SW480 (cell line): ENCODE measurements around the gene NLGN2.

Experiments used
- DNase-seq: peaks from one replicate; pipeline ENCODE4 v3.0.0-alpha.2; 2016; ENCODE audit warnings: low spot score

Gene NLGN2

DNA sequence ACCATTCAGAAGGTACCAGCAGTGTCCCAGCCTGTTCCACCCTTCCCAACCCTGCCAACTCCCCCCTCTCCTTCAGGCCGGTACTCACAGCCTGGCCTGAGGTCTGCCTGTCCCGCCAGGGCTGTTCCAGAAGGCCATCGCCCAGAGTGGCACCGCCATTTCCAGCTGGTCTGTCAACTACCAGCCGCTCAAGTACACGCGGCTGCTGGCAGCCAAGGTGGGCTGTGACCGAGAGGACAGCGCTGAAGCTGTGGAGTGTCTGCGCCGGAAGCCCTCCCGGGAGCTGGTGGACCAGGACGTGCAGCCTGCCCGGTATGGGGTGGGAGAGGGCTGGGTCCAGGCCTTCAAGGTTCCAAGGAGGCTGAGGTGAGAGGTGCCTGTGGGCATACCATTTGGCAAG lies 7.2 kb downstream of the NLGN2 start:
- DNase-seq = no peak

DNA sequence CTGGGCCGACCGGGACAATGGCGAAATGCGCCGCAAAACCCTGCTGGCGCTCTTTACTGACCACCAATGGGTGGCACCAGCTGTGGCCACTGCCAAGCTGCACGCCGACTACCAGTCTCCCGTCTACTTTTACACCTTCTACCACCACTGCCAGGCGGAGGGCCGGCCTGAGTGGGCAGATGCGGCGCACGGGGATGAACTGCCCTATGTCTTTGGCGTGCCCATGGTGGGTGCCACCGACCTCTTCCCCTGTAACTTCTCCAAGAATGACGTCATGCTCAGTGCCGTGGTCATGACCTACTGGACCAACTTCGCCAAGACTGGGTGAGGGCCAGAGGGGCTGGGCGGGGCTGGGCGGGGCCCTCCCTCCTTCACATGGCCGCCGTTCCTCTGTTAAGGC lies 8.1 kb downstream of the NLGN2 start:
- no peak for DNase-seq

DNA sequence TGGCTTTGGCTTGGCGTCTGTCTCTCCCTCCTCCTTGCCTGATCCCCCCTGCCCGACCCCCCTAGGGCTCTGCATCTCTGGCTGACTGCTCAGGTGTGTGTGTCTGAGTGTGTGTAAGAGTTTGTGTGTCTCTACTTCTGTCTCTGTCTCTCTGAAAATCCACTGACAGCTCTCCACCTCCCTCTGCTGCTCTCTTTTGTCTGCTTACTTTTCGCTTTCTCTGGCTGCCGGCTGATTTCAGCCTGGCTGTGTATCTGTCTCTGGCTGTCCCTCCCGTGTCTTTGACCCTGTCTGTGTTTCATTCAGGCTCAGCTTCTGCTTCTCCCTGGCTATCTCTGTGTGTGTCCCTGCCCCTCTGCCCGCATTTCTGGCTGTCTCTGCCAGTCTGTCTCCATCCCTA lies 8.7 kb downstream of the NLGN2 start:
- DNase-seq = no peak

DNA sequence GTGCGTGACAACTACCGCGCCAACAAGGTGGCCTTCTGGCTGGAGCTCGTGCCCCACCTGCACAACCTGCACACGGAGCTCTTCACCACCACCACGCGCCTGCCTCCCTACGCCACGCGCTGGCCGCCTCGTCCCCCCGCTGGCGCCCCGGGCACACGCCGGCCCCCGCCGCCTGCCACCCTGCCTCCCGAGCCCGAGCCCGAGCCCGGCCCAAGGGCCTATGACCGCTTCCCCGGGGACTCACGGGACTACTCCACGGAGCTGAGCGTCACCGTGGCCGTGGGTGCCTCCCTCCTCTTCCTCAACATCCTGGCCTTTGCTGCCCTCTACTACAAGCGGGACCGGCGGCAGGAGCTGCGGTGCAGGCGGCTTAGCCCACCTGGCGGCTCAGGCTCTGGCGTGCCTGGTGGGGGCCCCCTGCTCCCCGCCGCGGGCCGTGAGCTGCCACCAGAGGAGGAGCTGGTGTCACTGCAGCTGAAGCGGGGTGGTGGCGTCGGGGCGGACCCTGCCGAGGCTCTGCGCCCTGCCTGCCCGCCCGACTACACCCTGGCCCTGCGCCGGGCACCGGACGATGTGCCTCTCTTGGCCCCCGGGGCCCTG lies 9.5 kb downstream of the NLGN2 start:
- DNase-seq = no peak

DNA sequence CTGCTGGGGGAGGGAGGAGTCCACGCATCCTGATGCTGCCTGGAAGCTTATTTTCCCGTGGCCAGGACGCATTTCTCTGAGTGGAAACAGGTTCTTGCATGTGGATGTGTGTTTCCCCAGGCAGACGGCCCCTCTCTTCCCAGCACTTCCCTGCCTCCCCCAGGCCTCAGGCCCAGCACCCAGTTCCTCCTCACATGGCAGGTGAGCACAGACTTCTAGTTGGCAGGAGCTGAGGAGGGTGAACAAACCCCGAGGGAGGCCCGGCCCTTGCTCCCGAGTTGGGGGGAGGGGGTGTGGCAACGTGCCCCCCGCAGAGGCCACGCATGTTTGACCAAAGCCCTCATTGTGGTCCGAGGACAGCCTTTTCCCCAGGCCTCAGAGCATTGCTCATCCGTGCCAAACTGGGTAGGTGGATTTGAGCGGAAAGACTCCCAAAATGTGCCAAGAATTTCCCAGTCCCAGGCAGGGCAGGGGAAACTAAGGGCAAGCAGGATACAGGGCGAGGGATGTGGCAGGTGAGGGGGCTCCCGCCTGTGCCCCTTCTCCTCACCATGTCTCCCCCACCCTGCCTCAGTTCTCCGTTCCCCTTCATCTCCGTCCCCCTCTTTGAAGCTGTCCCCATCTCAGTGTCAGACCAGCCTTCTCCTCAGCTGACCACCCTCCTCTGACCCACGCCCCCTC lies 11.0 kb downstream of the NLGN2 start:
- no peak for DNase-seq

DNA sequence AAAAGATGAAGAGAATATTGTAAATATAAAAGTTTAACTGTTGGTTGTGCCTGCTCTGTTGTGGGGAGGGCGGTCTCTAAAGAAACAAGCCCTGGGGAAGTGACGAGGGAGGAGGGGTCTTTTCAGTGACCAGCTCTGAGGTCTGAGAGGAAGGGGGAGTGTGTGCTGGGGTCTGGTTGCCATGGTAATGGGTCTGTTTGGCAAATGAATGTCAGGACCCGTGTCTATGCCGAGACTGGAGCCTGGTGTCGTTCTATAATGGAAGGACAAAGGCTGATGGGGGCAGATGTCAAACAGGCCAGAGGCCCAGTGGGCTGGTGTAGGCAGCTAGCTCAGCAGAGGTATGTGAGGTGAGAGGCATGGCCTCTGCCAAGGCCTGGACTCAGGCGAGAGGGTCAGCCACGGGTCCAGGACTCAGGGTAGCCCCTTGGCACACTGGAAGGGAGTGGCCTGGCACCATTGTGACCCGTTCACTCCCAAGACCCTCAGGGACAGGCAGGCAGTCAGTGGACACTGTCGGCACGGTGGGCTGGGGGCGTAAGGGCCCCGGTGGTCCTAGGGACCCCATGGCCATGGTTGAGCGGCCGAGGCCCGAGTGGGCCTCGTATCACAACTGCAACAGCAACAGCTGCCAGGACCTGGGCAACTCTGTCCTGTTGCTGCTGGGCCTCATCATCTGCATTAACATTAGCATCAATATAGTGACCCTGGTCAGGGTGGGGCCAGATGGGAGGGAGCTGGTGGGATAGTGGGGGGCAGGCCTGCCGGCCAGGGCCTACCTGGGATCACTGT lies 12.4 kb downstream of the NLGN2 start, which contains the start of gene SPEM1:
TSS of gene SPEM1 (plus strand) at position 506 of the 792 bp plus-strand sequence. CDS start at position 567, 61 bp downstream.
- DNase-seq = no peak

DNA sequence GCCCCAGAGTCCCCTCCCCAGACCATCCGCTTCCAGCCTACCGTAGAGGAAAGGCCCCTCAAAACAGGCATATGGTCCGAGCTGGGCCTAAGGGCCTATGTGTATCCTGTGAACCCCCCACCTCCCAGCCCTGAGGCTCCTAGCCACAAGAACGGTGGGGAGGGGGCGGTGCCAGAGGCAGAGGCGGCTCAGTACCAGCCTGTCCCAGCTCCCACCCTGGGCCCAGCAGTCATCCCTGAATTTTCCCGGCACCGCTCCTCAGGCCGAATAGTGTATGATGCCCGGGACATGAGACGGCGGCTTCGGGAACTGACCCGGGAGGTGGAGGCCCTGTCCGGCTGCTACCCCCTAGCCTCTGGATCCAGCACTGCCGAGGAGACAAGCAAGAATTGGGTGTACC lies 13.5 kb downstream of the NLGN2 start:
- no peak for DNase-seq

DNA sequence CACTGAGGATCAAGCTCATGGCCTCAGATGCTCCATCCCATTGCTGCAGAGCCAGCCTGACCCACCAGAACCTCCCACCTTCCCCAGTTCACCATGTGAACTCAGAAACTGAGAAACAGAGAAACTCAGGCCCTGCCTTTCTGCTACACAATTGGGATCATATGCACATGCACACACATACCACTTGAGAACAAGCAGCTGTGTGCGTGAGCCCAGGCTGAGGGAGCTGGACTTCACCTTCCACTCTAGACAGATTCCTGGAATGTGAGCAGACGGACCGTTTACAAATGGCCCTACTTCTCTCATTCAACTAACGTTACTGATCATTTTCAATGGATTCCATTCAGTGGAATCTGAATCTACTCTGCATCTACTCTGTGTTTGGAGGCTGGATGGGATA lies 16.0 kb downstream of the NLGN2 start:
- no peak for DNase-seq

DNA sequence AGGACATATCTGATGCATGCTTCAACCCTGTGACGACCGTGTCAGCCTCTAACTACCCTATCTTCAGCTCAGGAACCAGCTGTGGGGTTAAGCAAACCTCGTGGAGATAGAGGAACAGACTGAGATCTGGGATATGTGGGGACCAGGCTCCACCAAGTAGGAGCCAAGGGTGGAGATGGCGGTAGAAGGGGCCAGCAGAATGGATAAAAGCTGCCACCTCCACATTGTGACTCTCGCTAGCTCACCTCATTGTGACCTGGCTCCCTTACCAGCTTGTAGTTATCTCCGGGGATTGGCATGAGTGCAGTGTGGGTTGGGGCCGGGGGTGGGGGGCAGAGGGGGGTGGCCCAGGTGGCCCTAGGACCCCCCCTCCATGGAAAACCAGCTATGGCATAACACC lies 17.7 kb downstream of the NLGN2 start, which contains the start of gene SPEM2:
TSS of gene SPEM2 (plus strand) at position 301 of the 400 bp plus-strand sequence. CDS start at position 374, 73 bp downstream.
- DNase-seq = no peak

DNA sequence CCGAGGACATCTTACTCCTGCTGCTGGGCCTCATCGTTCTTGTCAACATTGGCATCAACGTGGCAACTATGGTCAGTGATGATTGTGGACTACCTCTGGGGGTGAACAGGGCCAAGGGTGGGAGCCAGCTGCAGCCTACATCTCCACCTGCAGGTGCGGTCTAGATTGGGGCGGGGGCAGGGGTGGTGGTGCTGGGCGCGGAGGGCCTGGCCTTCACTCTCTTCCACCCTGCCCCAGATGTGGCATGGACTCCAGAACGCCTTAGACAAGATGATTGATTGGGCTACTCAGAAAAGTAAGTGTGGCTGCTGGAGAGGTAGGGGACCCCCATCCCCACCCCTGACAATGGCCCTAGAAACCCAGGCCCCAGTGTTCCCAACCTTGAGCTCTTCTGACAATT lies 18.1 kb downstream of the NLGN2 start:
- DNase-seq = no peak

DNA sequence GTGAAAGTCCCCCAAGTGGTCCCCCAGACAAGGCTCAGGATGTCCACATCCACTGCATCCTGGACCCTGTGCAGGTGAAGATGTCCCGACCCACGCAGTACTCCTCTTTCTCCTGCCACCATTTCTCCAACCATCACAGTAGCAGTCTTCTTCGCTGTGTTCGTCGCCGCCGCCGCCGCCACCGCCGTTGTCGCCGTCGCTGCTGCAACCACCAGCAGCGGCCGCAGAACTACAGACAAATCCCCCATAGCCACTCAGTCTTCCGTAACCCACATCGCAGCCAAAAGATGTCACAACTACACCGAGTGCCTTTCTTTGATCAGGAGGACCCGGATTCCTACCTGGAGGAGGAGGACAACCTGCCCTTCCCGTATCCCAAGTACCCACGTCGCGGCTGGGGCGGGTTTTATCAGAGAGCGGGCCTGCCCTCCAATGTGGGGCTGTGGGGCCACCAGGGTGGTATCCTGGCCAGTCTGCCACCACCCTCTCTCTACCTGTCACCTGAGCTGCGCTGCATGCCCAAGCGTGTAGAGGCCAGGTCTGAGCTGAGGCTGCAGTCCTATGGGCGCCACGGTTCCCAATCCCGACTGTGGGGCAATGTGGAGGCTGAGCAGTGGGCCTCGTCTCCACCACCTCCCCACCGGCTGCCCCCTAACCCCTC lies 18.7 kb downstream of the NLGN2 start:
- DNase-seq = no peak

DNA sequence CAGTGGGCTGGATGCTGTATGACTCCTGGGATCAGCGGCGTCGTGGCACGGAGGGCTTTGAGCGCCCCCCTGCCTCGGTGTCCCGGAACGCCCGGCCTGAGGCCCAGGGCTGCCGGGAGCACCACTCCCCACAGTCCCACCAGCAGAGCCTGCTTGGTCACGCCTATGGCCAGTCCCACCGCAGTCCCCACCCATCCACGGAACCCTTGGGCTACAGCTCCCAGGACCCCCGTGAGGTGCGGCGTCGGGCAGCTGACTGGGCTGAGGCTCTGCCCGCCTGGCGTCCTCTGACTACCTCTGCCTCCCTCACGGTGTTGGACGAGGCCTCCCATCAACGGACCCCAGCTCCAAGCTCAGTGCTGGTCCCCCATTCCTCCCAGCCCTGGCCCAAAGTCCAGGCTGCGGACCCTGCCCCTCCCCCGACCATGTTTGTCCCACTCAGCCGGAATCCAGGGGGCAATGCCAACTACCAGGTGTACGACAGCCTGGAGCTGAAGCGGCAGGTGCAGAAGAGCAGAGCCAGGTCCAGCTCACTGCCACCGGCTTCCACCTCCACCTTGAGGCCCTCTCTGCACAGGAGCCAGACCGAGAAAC lies 19.3 kb downstream of the NLGN2 start:
- DNase-seq = no peak

DNA sequence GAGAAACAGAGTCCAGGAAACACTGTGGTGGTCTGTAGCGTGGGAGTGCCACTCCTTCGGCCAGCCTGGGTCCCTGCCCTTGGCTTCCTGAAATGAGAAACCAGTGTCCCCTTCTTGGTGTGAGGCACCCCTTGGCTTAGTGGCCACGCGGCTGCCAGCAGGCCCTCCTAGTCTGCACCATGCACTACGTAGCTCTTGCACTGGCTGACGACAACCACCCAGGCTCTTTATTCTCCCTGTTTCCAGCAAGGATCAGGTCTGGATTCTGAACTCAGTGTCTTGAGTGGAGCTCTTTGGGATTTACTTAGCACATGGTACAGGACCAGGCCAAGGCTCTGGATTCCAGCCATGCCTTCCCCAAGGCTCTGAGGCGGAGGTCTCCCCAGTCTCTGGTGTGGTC lies 19.9 kb downstream of the NLGN2 start:
- DNase-seq = no peak

DNA sequence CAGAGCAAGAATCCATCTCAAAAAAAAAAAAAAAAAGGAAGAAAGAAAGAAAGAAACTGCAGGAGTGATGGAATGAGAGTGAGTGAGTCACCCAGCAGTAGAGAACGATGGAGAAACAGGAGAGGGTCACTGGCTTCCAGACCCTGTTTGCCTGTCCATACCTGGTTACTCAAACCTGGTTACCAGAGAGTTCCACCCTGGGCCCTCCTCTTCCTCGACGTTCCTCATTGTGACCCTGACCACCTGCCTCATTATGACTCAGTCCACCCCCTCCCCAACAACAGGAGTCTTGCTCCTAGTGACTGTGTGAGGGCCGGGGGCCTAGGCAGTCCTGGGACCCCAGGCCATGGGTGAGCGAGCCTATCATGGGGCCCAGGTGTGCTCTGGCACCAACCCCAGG lies 20.9 kb downstream of the NLGN2 start, which contains the start of gene SPEM3:
TSS of gene SPEM3 (plus strand) at position 301 of the 400 bp plus-strand sequence. CDS start at position 347, 46 bp downstream.
- no peak for DNase-seq

DNA sequence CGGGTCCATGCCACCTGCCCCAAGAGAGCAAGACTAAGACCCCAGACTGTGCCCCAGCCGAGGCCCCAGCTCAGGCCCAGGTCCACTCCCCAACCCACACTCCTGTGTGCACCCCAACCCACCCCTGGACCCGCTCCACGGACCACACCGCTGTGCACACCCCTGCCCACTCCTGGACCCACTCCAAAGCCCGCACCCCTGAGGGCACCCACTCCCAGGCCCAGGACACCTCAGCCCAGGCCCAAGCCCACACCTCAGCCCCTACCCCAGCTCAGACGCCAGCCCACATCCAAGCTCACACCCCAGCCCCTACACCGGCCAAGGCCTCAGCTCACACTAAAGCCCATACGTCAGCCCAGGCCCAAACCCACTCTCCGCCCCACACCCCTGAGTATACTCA lies 22.1 kb downstream of the NLGN2 start:
- DNase-seq = no peak

DNA sequence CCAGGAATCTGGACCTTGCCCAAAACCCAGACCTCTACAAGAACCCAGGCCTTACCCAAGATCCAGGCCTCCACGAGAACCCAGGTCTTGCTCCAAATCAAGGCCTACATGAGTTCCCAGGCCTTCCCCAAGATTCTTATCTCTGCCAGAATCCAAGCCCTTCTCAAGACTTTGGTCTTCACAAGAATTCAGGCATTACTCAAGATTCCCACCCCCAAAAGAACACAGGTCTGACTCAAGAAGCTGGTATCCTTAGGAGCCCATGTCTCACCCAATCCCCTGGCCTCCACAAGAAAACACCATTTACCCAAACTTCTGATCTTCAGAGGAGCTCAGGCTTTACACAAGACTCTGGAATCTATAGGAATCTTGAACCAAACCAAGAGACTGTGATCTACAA lies 23.6 kb downstream of the NLGN2 start:
- DNase-seq = no peak

DNA sequence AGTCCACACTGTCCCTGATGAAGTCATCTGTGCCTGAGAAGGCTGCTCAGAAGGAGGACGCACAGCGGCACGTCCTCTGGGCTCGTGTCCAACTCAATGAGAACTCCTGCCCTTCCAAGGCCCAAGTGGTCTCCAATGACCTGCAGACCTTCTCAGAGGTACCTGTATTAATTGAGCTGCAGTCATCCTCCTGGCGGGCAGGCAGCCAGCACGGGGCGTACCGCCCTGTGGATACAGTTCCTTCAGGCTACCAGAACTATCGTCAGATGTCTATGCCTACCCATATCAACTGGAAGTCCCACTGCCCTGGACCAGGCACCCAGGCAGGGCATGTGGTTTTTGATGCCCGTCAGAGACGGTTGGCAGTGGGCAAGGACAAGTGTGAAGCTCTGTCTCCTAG lies 24.7 kb downstream of the NLGN2 start:
- DNase-seq = no peak

DNA sequence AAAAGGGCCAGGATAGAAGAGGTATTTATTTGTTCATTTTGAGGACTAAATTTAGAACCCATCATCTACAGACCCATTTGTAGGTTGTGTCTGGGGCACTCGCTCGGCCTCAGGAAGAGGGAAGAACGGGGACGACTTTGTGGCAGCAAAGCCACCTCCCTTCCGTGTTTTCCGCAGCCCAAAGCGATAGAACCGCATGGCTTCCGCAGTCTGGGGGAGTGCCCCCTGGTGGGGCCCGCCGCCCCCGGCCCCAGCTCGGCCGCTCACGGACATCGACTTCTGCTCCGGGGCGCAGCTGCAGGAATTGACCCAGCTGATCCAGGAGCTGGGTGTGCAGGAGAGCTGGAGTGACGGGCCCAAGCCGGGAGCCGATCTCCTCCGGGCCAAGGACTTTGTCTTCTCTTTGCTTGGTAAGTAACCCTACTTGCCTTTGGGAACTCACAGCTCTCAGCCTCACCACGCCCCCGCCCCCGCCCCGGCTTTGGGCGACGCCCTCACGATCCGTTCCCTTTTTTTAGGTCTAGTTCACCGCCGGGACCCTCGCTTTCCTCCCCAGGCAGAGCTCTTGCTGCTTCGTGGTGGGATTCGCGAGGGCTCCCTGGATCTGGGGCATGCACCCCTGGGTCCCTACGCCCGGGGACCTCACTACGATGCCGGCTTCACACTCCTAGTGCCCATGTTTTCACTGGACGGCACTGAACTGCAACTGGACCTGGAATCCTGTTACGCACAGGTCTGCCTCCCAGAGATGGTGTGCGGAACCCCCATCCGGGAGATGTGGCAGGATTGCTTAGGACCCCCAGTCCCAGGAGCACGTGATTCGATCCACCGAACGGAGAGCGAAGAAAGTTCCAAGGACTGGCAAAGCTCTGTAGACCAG lies 28.3 kb downstream of the NLGN2 start:
- peak; percentile 78 for DNase-seq

DNA sequence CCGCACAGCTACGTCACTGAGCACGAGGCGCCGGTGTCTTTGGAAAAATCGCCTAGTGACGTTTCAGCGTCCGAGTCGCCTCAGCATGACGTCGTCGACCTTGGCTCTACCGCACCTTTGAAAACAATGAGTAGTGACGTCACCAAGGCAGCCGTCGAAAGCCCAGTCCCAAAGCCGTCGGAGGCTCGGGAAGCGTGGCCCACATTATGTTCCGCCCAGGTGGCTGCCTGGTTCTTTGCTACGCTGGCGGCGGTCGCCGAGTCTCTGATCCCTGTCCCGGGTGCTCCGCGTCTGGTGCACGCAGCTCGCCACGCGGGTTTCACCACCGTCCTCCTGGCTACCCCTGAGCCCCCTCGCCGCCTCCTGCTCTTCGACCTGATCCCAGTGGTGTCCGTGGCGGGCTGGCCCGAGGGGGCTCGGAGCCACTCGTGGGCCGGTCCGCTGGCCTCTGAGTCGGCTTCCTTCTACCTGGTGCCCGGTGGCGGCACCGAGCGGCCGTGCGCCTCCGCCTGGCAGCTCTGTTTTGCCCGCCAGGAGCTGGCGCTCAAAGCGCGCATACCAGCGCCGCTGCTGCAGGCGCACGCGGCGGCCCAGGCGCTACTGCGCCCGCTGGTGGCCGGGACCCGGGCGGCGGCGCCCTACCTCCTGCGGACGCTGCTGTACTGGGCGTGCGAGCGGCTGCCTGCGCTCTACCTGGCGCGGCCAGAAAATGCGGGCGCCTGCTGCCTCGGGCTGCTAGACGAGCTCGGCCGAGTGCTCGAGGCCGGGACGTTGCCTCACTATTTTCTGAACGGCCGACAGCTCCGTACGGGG lies 29.1 kb downstream of the NLGN2 start:
- peak; percentile 88 for DNase-seq

DNA sequence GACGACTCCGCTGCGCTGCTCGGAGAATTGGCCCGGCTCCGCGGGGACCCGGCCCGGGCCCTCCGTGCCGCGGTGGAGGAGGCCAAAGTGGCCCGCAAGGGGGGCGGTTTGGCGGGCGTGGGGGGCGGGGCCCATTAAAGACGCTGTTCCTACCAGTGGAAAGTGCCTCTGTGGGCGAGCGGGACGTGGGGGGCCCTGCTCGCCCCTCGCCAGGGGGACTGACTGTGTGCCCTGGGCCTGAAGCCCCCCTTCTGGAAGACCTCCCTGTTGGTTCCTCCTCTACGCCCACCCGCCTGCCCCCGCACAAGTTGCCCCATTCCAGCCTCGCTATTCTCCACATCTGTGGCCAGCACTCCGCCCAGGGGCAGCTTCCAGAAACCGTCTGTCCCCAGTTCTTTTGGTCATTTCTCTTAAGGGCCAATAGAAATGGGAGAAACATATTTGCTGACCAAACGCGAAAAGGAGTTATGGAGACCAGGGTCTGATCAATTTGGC lies 29.8 kb downstream of the NLGN2 start:
- DNase-seq = no peak
